SK-N-SH (cell line): ENCODE measurements around the gene NCBP2L.

Experiments used
- EP300 ChIP-seq, 2 experiments: IDR thresholded peaks; 2 replicates each; pipeline versions ENCODE4 v1.4.0 to v1.6.1; 2012; ENCODE audit warnings: borderline replicate concordance in 1 of 2, low read depth in 1 of 2, low read length in 1 of 2
- FOXJ3 ChIP-seq: sonication (generic); formaldehyde crosslinking; IDR thresholded peaks from 2 replicates; pipeline ENCODE4 v1.5.1; 2020; ENCODE audit warnings: mild to moderate bottlenecking, missing genetic modification reagents
- FOXM1 ChIP-seq: IDR thresholded peaks from 2 replicates; pipeline ENCODE4 v1.4.0; 2012; ENCODE audit warnings: low read depth, mild to moderate bottlenecking
- JUND ChIP-seq: IDR thresholded peaks from 2 replicates; pipeline ENCODE4 v1.4.0; 2012
- POLR2AphosphoS5 ChIP-seq: IDR thresholded peaks from 2 replicates; pipeline ENCODE4 v1.6.1; 2012; ENCODE audit warnings: low read depth, low read length
- RCOR1 ChIP-seq: fragments of 150-350 bp; IDR thresholded peaks from 2 replicates; pipeline ENCODE4 v1.6.1; 2017; ENCODE audit warnings: antibody characterized with exemption, low read length
- RFX5 ChIP-seq: IDR thresholded peaks from 2 replicates; pipeline ENCODE4 v1.6.1; 2012; ENCODE audit warnings: mild to moderate bottlenecking, improper control_type of control experiment, low read length
- TAF1 ChIP-seq: IDR thresholded peaks from 2 replicates; pipeline ENCODE4 v1.6.1; 2012; ENCODE audit warnings: low read depth, mild to moderate bottlenecking, low read length, moderate library complexity, borderline replicate concordance
- YY1 ChIP-seq: IDR thresholded peaks from 2 replicates; pipeline ENCODE4 v1.4.0; 2012; ENCODE audit warnings: low read depth, mild to moderate bottlenecking
- TF ChIP-seq, protein P1 (sequence below): fragments of 150-350 bp; IDR thresholded peaks from 2 replicates; pipeline ENCODE4 v1.6.1; 2017; ENCODE audit warnings: antibody characterized with exemption, low read length, low read depth, borderline replicate concordance
- TF ChIP-seq, protein P2 (sequence below): fragments of 200-600 bp; sonication (generic); IDR thresholded peaks from 2 replicates; pipeline ENCODE4 v1.6.1; 2017; ENCODE audit warnings: antibody characterized with exemption, mild to moderate bottlenecking, moderate library complexity
- TF ChIP-seq, protein P3 (sequence below): IDR thresholded peaks from 2 replicates; pipeline ENCODE4 v1.4.0; 2012; ENCODE audit warnings: low read depth
- TF ChIP-seq, protein P4 (sequence below): fragments of 150-350 bp; IDR thresholded peaks from 2 replicates; pipeline ENCODE4 v1.6.1; 2016; ENCODE audit warnings: mild to moderate bottlenecking, low read depth, low read length

DNA sequence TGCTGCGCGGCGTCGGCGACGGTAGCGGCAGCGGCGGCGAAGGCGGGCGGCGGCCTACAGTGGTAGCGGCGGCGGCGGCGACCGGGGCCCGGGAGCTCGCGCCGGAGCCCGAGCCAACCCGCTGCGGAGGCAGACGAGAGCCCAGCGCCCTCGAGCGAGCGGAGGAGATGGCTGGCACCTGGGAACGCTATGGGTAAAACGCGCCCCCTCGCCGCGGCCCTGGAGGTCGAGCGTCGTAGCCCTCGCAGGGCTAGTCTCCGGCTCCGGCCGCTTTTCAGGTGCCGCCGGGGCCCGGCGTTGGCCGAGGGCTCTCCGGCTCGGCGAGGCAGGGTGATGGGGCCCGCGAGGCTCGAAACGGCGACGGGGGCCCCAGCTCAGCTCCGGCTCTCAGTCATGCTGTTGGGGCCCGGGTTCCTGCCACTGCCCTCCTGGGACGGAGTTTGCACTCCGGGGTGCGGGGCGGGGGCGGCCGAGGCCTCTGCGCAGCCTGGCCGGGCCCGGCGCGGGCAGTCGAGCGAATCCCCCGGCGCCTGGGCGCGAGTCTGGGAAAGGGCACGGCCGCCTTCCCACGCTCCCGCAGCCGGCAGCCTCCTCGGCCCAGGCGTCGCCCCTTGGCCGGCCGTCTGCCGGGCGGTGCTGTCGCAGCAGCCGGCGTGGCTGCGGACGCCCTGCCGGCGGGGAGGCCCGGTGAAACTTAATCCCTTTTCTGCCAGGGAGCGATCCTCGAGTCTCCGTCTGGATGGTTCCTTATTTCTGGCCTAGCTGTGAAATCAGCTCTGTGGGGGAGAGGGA lies 48.9 kb downstream of the NCBP2L start:
- TF ChIP-seq POLR2AphosphoS5 (no peak), YY1 (no peak), TAF1 (no peak), FOXJ3 (no peak), RCOR1 (no peak), EP300 (IDR thresholded peaks at IDR 0.05; ENCODE audit: borderline replicate concordance in 1 of 2, low read depth in 1 of 2, low read length in 1 of 2) (no peak), FOXM1 (no peak), JUND (no peak), RFX5 (no peak)
- TF ChIP-seq, protein P1, sequence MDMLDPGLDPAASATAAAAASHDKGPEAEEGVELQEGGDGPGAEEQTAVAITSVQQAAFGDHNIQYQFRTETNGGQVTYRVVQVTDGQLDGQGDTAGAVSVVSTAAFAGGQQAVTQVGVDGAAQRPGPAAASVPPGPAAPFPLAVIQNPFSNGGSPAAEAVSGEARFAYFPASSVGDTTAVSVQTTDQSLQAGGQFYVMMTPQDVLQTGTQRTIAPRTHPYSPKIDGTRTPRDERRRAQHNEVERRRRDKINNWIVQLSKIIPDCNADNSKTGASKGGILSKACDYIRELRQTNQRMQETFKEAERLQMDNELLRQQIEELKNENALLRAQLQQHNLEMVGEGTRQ, result no peak
- TF ChIP-seq, protein P2, sequence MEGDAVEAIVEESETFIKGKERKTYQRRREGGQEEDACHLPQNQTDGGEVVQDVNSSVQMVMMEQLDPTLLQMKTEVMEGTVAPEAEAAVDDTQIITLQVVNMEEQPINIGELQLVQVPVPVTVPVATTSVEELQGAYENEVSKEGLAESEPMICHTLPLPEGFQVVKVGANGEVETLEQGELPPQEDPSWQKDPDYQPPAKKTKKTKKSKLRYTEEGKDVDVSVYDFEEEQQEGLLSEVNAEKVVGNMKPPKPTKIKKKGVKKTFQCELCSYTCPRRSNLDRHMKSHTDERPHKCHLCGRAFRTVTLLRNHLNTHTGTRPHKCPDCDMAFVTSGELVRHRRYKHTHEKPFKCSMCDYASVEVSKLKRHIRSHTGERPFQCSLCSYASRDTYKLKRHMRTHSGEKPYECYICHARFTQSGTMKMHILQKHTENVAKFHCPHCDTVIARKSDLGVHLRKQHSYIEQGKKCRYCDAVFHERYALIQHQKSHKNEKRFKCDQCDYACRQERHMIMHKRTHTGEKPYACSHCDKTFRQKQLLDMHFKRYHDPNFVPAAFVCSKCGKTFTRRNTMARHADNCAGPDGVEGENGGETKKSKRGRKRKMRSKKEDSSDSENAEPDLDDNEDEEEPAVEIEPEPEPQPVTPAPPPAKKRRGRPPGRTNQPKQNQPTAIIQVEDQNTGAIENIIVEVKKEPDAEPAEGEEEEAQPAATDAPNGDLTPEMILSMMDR, result no peak
- TF ChIP-seq, protein P3, sequence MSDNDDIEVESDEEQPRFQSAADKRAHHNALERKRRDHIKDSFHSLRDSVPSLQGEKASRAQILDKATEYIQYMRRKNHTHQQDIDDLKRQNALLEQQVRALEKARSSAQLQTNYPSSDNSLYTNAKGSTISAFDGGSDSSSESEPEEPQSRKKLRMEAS, result no peak
- TF ChIP-seq, protein P4, sequence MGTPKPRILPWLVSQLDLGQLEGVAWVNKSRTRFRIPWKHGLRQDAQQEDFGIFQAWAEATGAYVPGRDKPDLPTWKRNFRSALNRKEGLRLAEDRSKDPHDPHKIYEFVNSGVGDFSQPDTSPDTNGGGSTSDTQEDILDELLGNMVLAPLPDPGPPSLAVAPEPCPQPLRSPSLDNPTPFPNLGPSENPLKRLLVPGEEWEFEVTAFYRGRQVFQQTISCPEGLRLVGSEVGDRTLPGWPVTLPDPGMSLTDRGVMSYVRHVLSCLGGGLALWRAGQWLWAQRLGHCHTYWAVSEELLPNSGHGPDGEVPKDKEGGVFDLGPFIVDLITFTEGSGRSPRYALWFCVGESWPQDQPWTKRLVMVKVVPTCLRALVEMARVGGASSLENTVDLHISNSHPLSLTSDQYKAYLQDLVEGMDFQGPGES, result no peak
